ENCODE results near the gene PRG3.

Gene PRG3

GRCh38 chr11:57353852-57354251 is 27.1 kb downstream of the PRG3 start:
- no peak for TF ChIP-seq CTCF (IDR thresholded peaks at IDR 0.05)

- TF ChIP-seq CTCF (IDR thresholded peaks at IDR 0.05): no peak
Observed at GRCh38 chr11:57353446-57353845, 27.5 kb downstream of the PRG3 start.

- TF ChIP-seq CTCF (IDR thresholded peaks at IDR 0.05): no peak
Observed at GRCh38 chr11:57353036-57353435, 27.9 kb downstream of the PRG3 start.

GRCh38 chr11:57349491-57350274 is 31.3 kb downstream of the PRG3 start:
- TF ChIP-seq CTCF (IDR thresholded peaks at IDR 0.05): peak; percentile 93

- no peak for TF ChIP-seq CTCF (IDR thresholded peaks at IDR 0.05)
Observed at GRCh38 chr11:57348636-57349313, 32.2 kb downstream of the PRG3 start.

GRCh38 chr11:57348052-57348451 is 32.9 kb downstream of the PRG3 start:
- no peak for TF ChIP-seq CTCF (IDR thresholded peaks at IDR 0.05)

GRCh38 chr11:57347336-57347735 is 33.6 kb downstream of the PRG3 start:
- no peak for TF ChIP-seq CTCF (IDR thresholded peaks at IDR 0.05)

All from LNCAP (cell line).